Ishikawa (cell line): ENCODE data around the gene TSPAN9.

ENCODE experiments used
- CEBPB ChIP-seq: IDR thresholded peaks from 2 replicates; pipeline ENCODE4 v1.6.1; 2012
- CREB1 ChIP-seq: IDR thresholded peaks from 2 replicates; pipeline ENCODE4 v1.6.1; 2012; ENCODE audit warnings: low read depth
- EGR1 ChIP-seq: IDR thresholded peaks from 2 replicates; pipeline ENCODE4 v1.6.1; 2012
- EP300 ChIP-seq: IDR thresholded peaks from 2 replicates; pipeline ENCODE4 v1.6.1; 2012; ENCODE audit warnings: borderline replicate concordance
- FOXM1 ChIP-seq: IDR thresholded peaks from 2 replicates; pipeline ENCODE4 v1.6.1; 2012; ENCODE audit warnings: low read depth, borderline replicate concordance
- NFIC ChIP-seq: IDR thresholded peaks from 2 replicates; pipeline ENCODE4 v1.6.1; 2012
- RAD21 ChIP-seq: IDR thresholded peaks from 2 replicates; pipeline ENCODE4 v1.6.1; 2012; ENCODE audit warnings: low read depth
- TAF1 ChIP-seq: IDR thresholded peaks from 2 replicates; pipeline ENCODE4 v1.6.1; 2012; ENCODE audit warnings: low read depth, mild to moderate bottlenecking
- TCF12 ChIP-seq: IDR thresholded peaks from 2 replicates; pipeline ENCODE4 v1.6.1; 2012; ENCODE audit warnings: low read depth
- TEAD4 ChIP-seq: IDR thresholded peaks from 2 replicates; pipeline ENCODE4 v1.6.1; 2012
- YY1 ChIP-seq: IDR thresholded peaks from 2 replicates; pipeline ENCODE4 v1.6.1; 2012; ENCODE audit warnings: low read depth
- ZBTB7A ChIP-seq: IDR thresholded peaks from 2 replicates; pipeline ENCODE4 v1.6.1; 2012; ENCODE audit warnings: low read depth
- TF ChIP-seq, protein P1 (sequence below): IDR thresholded peaks from 2 replicates; pipeline ENCODE4 v1.6.1; 2012
- TF ChIP-seq, protein P2 (sequence below): IDR thresholded peaks from 2 replicates; pipeline ENCODE4 v1.6.1; 2012
- TF ChIP-seq, protein P3 (sequence below): IDR thresholded peaks from 2 replicates; pipeline ENCODE4 v1.6.1; 2012; ENCODE audit warnings: low read depth, mild to moderate bottlenecking

The TSPAN9 gene

DNA sequence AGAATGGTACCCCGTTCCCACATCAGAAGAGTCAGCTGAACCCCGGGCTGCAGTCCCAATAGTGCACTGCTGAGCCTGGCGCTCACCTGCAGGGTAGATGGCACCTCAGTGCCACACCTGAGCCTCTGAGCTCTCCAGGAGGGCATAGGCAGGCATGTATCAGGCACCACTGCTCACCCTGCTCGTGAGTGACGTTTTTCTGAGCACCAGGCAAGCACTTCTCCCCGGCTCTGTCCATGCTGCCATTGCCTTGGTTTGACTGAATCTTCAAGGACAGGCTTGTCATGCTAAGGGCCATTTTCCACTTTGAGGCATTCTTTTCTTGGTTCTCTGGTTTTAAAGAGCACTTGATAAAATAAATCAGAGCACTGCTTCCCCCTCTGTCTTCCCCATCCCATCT lies 252.2 kb downstream of the TSPAN9 start:
- TF ChIP-seq CREB1 (no peak), TEAD4 (no peak), TAF1 (no peak), YY1 (no peak), CEBPB (no peak), NFIC (no peak), ZBTB7A (no peak), FOXM1 (no peak)
- TF ChIP-seq, protein P1, sequence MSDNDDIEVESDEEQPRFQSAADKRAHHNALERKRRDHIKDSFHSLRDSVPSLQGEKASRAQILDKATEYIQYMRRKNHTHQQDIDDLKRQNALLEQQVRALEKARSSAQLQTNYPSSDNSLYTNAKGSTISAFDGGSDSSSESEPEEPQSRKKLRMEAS, result no peak
- TF ChIP-seq, protein P2, sequence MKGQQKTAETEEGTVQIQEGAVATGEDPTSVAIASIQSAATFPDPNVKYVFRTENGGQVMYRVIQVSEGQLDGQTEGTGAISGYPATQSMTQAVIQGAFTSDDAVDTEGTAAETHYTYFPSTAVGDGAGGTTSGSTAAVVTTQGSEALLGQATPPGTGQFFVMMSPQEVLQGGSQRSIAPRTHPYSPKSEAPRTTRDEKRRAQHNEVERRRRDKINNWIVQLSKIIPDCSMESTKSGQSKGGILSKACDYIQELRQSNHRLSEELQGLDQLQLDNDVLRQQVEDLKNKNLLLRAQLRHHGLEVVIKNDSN, result no peak

DNA sequence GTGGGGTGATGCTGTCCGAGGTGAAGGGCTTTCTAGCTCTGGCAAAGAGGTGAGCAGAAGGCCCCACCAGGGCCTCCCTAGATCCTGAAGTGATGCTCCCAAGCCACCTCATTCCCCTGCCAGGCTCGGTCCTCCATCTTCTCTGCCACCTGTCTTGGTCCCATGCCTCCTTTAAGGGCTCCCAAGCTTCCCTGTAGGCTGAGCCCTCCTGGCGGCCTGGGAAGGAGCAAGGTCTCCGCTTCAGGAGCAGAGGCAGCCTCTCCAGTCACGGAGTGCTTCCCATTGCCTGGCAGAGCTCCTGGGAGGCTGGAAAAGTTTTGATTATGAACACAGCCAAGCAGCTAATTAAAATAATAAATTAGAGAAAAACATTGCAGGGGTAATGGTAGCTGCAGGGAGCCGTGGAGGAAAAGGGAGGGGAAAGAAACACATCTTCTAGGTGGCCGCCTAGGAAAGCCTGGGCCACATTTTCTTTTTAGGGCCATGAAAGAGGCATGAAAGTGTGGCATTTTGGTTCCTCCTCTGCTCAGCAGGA lies 253.9 kb downstream of the TSPAN9 start:
- no peak for TF ChIP-seq EGR1
- no peak for TF ChIP-seq RAD21
- no peak for TF ChIP-seq ZBTB7A
- TF ChIP-seq, protein P3, sequence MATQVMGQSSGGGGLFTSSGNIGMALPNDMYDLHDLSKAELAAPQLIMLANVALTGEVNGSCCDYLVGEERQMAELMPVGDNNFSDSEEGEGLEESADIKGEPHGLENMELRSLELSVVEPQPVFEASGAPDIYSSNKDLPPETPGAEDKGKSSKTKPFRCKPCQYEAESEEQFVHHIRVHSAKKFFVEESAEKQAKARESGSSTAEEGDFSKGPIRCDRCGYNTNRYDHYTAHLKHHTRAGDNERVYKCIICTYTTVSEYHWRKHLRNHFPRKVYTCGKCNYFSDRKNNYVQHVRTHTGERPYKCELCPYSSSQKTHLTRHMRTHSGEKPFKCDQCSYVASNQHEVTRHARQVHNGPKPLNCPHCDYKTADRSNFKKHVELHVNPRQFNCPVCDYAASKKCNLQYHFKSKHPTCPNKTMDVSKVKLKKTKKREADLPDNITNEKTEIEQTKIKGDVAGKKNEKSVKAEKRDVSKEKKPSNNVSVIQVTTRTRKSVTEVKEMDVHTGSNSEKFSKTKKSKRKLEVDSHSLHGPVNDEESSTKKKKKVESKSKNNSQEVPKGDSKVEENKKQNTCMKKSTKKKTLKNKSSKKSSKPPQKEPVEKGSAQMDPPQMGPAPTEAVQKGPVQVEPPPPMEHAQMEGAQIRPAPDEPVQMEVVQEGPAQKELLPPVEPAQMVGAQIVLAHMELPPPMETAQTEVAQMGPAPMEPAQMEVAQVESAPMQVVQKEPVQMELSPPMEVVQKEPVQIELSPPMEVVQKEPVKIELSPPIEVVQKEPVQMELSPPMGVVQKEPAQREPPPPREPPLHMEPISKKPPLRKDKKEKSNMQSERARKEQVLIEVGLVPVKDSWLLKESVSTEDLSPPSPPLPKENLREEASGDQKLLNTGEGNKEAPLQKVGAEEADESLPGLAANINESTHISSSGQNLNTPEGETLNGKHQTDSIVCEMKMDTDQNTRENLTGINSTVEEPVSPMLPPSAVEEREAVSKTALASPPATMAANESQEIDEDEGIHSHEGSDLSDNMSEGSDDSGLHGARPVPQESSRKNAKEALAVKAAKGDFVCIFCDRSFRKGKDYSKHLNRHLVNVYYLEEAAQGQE, result no peak
- TF ChIP-seq CREB1, result no peak
- no peak for TF ChIP-seq TCF12
- TF ChIP-seq EP300, result no peak
- TF ChIP-seq, protein P1, result no peak
- TF ChIP-seq FOXM1, result no peak
- TF ChIP-seq TEAD4, result no peak
- no peak for TF ChIP-seq YY1
- no peak for TF ChIP-seq NFIC
- no peak for TF ChIP-seq TAF1
- TF ChIP-seq, protein P2, result no peak
- no peak for TF ChIP-seq CEBPB

DNA sequence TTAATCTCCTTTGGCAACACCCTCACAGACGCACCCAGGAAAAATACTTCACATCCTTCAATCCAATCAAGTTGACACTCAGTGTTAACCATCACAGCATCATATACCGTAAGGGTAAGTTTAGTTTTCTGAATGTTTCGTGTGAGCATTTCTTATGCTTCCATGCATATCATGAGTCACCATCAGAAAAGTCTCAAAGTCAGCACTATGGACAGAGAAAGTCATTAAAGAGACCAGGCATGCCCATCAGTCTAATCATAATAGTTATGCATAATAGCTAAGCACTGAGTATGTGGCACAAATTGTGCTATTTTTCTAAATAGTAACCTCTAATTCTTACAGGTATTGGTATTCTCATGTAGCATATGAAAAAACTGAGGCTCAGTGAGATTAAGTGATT lies 255.0 kb downstream of the TSPAN9 start:
- TF ChIP-seq TEAD4 (0 out of 2 replicates have a peak, but pooled peaks have one; percentile 7), CEBPB (no peak)
- TF ChIP-seq, protein P1, result 0 out of 2 replicates have a peak, but pooled peaks have one; percentile 18
- TF ChIP-seq, protein P3, result peak; percentile 87

DNA sequence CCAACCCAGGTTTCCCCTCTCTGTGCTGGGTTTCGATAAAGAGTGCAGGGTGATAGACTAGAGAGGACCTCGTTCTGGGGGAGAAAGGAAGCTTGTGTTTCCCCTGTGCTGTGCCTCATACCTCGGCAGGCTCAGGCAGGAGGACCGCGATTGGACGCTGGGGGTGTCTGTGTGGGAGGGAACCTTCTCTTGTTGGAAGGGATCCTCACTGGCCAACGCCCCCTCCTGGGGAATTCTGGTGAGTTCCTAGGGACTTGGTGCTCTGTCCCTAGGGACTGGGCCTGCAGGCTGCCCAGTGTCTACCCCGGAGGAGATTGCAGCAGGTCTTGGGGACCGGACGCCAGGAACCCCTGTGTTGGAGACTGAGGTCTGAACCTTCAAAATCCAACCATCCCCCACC lies 256.4 kb downstream of the TSPAN9 start:
- TF ChIP-seq RAD21, result no peak
- TF ChIP-seq, protein P2, result no peak
- no peak for TF ChIP-seq ZBTB7A
- no peak for TF ChIP-seq YY1
- no peak for TF ChIP-seq FOXM1

DNA sequence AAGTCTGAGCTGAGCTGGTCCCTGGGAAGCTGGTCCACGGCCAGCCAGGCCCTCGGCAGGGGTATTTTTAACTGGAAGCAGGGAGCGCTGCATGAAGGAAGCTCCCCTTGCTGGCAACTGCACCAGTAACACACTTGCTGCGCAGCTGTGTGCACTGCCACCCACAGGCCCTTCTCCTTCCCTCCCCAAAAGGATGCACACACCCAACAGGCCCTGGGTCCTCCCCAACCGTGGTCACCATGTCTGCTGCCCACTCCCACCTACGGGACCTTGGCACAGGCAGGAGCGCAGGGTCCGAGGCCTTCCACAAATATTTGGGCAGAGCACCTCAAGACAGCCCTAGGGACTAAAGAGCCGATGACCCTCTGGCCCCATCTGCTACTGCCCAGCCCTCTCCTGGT lies 256.8 kb downstream of the TSPAN9 start:
- no peak for TF ChIP-seq TAF1
- no peak for TF ChIP-seq EP300
- TF ChIP-seq, protein P1, result no peak
- TF ChIP-seq, protein P3, result no peak
- TF ChIP-seq TCF12, result no peak
- no peak for TF ChIP-seq TEAD4
- TF ChIP-seq YY1, result no peak
